NCI-H187 treated with DMSO at 0.1 percent for 48 hours (cell line): ENCODE measurements around the gene CLEC7A.

Experiments
- DNase-seq: peaks from one replicate; lab custom pipeline; 2025; lab: John Stamatoyannopoulos, UW

Gene CLEC7A

DNA sequence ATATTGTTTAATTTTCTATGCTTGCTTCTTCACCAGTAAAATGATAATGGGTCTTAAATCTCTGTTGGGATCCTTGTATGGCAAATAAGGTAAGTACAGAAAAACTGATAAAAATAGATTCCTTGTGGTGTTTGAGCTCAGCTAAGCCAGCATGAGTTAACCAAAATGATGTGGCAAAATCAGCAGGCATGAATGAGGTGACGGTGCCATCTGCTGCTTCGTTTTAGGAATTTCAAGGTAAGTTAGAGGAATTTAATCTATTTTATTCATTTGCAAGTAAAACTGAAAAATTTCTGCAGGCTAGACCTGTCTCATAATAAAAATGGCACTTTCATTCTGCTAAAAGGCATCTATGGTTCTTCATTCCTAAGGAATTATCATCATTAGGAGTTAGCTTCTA is 10.0 kb upstream of the CLEC7A start:
- no peak for DNase-seq

DNA sequence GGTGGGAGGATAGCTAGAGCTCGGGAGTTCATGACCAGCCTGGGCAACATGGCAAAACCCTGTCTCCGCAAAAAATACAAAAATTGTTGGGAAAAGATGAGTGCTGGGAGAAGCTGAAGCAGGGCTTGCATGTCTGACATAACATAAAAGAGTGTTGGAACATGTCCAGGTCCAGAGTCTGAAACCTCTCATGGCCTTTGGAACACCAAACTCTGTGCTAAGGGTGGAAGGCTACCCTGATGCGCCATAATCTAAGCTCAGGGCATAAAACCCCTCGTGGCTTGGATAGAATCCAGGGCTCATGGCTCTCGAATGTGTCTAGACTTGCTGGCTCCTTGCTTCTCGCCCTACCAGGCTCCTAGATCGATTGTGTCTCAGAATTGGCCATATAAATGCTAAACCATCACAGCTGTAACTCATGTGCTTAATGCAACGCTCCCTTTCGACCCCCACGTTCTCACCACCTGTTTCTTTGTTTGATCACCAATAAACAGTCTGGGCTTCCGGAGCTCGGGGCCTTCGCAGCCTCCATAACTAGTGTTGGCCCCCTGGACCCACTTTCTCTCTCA is 6.7 kb upstream of the CLEC7A start:
- no peak for DNase-seq

DNA sequence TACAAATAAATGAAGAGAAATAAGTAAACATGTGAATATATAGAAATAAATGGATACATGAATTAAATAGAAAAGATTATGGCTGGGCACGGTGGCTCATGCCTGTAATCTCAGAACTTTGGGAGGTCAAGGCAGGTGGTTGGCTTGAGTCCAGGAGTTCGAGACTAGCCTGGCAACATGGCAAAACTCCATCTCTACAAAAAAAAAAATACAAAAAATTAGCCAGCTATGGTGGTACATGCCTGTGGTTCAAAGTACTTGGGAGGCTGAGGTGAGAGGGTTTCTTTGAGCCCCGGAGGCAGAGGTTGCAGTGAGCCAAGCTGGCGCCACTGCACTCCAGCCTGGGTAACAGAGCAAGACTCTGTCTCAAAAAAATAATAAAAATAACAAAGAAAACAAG is 5.1 kb upstream of the CLEC7A start:
- no peak for DNase-seq

GRCh38 chr12:10132850-10133370 is 2.9 kb upstream of the CLEC7A start:
- DNase-seq, result no peak

GRCh38 chr12:10131111-10131690 is 1.2 kb upstream of the CLEC7A start:
- no peak for DNase-seq

DNA sequence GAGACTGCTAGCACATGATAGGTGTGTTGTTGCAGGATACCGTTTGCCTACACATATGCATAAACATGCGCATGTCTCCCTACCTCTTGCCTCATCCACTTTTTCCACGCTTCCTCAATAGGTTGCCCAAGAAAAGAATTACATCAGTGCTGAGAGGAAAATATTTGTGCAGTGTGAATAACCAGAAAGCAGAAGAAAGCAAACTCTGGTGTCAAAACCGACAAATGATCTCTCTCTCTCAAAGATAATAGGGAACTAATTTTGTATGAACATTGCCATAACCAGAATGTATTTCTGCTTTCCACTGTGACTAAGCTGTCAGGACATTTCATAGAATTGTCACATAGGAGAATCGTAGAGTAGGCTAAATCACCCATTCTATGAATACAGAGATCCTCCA is 1.3 kb downstream of the CLEC7A start:
- no peak for DNase-seq

- DNase-seq, result no peak
These were observed 3.6 kb downstream of the CLEC7A start for GRCh38 chr12:10126413-10126812.

GRCh38 chr12:10122689-10123088 is 7.3 kb downstream of the CLEC7A start:
- DNase-seq, result no peak

DNA sequence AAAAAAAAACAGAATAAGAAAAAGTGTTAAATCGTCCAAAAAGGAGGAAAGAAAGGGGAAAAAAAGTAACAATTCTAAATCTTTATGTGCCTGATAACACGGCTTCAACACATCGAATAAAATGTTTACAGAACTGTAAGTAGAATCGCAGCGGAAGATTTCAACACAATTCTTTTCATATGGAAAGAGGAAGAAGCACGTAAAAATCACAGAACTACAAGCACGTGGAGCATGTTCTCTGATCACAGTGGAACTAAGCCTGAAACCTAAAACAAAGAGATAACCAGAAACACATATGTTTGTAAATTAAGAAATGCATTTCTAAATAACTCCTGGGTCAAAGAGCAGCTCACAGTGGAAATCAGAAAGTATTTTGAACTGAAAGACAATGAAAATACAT is 8.7 kb downstream of the CLEC7A start:
- DNase-seq, result no peak

GRCh38 chr12:10119066-10119465 is 10.9 kb downstream of the CLEC7A start:
- DNase-seq, result no peak

- no peak for DNase-seq
These were observed 14.1 kb downstream of the CLEC7A start for GRCh38 chr12:10115890-10116289.

DNA sequence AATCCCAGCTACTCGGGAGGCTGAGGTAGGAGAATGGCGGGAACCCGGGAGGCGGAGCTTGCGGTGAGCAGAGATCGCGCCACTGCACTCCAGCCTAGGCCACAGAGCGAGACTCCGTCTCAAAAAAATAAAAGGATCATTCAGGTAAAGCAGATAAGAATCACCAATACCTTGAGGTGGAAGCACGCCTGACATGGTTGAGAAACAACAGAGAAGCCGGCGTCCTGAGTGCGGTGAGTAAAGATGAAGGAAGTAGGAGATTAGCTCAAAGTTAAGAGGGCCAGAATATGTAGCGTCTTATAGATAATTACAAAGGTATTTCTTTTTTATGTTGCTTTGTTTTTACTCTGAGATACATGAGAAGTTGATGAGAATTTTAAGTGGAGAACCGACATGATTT is 14.7 kb downstream of the CLEC7A start:
- no peak for DNase-seq

DNA sequence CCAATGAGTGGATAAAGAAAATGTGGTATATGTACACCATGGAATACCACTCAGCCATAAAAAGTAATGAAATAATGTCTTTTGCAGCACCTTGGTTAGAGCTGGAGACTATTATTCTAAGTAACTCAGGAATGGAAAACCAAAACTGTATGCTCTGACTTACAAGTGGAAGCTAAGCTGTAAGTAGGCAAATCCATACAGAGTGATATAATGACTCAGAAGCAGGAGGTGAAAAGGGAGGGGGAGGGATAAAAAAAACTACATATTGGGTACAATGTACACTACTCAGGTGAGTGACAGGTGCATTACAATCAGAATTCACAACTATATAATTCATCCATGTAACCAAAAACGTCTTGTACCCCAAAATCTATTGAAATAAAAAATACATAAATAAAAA is 16.1 kb downstream of the CLEC7A start:
- no peak for DNase-seq

GRCh38 chr12:10113075-10113474 is 16.9 kb downstream of the CLEC7A start:
- no peak for DNase-seq

DNA sequence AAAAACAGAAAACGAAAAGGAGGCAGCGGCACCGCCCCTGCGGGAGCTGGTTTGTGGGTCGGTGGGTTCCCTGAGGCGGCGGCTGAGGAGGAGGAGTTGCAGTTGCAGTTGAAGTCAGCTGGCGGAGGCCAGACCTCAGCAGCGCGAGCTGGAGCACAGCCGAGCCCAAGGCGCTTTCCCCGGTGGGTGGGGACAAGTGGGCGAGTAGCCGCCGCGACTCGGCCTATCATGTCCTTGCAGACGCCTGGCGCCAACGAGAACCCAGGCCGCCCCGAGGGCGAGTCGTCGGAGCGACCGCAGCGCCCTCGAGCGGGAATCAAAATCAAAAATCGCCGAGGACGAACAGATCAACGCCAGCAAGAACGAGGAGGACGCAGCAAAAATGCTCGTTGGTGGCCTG is 18.5 kb downstream of the CLEC7A start:
- DNase-seq, result no peak

GRCh38 chr12:10110256-10110844 is 19.6 kb downstream of the CLEC7A start:
- DNase-seq, result no peak

- no peak for DNase-seq
These were observed 27.7 kb downstream of the CLEC7A start for GRCh38 chr12:10102322-10102721.

DNA sequence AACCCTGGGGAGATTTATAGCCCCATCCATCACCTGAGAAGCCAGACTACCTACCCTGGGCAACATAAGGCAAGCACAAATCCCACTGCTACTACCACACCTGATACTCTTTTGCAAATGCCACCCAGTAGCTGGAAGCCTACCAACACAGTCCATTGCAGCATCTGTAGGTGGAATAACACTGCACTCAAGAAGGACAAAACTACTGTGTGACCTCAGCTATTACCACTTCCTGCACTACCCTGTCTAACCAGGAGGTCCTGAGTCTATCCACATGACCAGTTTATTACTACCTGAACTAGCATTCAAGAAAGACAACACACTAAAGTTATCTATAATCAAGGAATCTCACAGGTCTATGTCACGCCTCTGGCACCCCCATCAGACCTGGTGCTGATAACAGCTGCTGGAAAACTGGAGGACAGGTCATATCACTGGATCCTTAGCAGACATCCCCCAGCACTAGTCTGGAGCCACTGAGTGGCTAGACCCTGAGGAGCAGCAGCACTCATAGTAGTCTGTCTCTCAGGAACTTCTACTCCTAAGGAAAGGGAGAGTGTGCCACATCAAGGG is 28.3 kb downstream of the CLEC7A start:
- DNase-seq, result no peak

GRCh38 chr12:10101042-10101579 is 28.9 kb downstream of the CLEC7A start:
- no peak for DNase-seq

DNA sequence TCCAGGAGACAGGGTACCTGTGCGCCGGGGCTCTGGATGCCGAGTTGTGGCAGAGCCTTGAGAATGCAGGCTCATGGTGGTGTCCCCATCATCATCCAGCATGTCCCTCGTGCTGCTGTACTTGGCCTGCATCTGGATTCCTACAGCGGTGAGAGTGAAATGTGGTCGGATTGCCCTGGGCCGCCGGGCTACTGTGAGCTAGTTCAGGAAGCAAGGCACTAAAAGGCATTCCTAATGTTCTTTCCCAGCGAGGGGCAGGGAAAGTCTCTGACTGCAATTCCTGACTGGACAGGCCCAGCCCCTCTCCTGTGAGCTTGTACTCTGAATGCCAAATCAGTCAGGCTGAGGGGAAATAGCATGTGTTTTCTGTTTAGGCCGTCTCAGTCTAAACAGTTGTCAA is 31.2 kb downstream of the CLEC7A start, which contains the start of gene CLEC1A:
Gene CLEC1A, minus strand, starts transcription at position 195 of the 400 bp plus-strand sequence. Its CDS starts 63 bp downstream, at position 132.
- DNase-seq, result no peak

DNA sequence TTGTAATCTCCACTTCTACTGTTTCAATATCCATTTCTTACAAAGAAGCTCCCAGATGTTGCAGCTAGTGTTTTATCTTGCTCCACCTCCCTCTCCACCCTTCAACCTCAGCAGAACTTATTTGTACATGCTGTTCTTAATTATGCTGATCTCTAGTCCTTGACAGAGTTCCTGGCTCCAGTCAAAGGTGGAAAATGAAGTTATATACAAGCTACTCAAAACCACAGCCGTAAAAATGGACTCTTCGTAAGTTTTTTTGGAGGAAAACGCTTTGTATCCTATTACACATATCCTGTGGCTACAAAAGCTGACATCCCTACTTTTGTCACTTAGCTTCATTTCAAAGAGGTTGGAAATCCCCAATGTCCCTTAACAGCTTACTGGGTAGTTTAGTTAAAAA is 32.5 kb downstream of the CLEC7A start:
- DNase-seq, result no peak

DNA sequence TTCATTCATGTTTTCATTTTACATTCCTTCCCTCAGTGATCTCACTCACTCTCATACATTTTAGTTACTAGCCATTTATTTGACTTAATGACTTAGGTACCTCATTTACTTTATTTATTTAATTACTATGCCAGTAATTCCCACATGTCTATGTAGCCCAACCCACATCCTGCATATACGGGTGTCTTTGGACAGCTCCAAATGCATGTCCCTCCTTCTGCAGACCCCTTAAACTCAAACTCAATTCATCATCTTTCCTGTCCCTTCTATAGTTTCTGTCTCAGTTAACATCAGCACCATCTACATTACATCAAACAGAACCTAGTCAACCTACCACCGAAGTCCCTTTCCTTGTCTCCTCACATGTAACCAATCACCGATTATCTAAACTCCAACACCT is 34.0 kb downstream of the CLEC7A start:
- no peak for DNase-seq
